Thymus (tissue), 14 donors: ENCODE data around the gene ARHGAP45. TPM values are rescaled to one million over a fixed set of nuclear protein-coding genes. Genes with fewer than 3 reads are reported as not detected.

Experiments used
- DNase-seq, 9 donors: peaks; one replicate each; pipeline ENCODE4 v3.0.0-alpha.2; 2013; ENCODE audit warnings: low spot score in 9 of 9, low read depth in 6 of 9, missing footprints in 1 of 9
- H3K27ac ChIP-seq, 2 donors: one replicate each; pipeline ENCODE4 v1.5.1; 2013; ENCODE audit warnings: control low read depth in 1 of 2, low read depth in 1 of 2, low read length in 1 of 2, mild to moderate bottlenecking in 1 of 2, moderate library complexity in 1 of 2
- H3K27me3 ChIP-seq, 2 donors: one replicate each; pipeline ENCODE4 v1.5.1; 2013; ENCODE audit warnings: low read length in 1 of 2; ENCODE audit not compliant: control insufficient read depth in 2 of 2, insufficient read depth in 1 of 2
- H3K36me3 ChIP-seq, 2 donors: one replicate each; pipeline ENCODE4 v1.5.1; 2013; ENCODE audit warnings: low read length in 1 of 2, mild to moderate bottlenecking in 1 of 2, moderate library complexity in 1 of 2; ENCODE audit not compliant: control insufficient read depth in 2 of 2, insufficient read depth in 2 of 2
- H3K4me1 ChIP-seq, 2 donors: one replicate each; pipeline ENCODE4 v1.5.1; 2013; ENCODE audit warnings: low read length in 2 of 2; ENCODE audit not compliant: control insufficient read depth in 2 of 2, insufficient read depth in 2 of 2
- H3K4me3 ChIP-seq, 2 donors: one replicate each; pipeline ENCODE4 v1.5.1; 2013; ENCODE audit warnings: low read length in 2 of 2, control low read depth in 1 of 2, mild to moderate bottlenecking in 1 of 2
- H3K9me3 ChIP-seq, 2 donors: one replicate each; pipeline ENCODE4 v1.5.1; 2013; ENCODE audit warnings: low read length in 1 of 2, mild to moderate bottlenecking in 1 of 2; ENCODE audit not compliant: control insufficient read depth in 2 of 2, insufficient read depth in 1 of 2
- WGBS: extraction: QIAGEN DNeasy Blood & Tissue Kit; methylation state at CpG from one replicate; pipeline ENCODE4 v1.1.7; 2013; 5-methylcytosine and 5-hydroxymethylcytosine counted together
- long read RNA-seq, 10 donors: transcript quantifications; one replicate each; lab custom pipeline, GENCODE V29; 2026
- polyA plus RNA-seq: library from polyadenylated mRNA; stranded (reverse); fragments of 200-250 nt; gene quantifications from one replicate; pipeline ENCODE4 v1.2.3, GENCODE V29; 2013
- total RNA-seq: library from RNA; stranded (reverse); fragments of 120-200 nt; gene quantifications from one replicate; pipeline ENCODE4 v1.2.4, GENCODE V29; 2013
- donor health status: healthy.

Gene ARHGAP45, protein sequence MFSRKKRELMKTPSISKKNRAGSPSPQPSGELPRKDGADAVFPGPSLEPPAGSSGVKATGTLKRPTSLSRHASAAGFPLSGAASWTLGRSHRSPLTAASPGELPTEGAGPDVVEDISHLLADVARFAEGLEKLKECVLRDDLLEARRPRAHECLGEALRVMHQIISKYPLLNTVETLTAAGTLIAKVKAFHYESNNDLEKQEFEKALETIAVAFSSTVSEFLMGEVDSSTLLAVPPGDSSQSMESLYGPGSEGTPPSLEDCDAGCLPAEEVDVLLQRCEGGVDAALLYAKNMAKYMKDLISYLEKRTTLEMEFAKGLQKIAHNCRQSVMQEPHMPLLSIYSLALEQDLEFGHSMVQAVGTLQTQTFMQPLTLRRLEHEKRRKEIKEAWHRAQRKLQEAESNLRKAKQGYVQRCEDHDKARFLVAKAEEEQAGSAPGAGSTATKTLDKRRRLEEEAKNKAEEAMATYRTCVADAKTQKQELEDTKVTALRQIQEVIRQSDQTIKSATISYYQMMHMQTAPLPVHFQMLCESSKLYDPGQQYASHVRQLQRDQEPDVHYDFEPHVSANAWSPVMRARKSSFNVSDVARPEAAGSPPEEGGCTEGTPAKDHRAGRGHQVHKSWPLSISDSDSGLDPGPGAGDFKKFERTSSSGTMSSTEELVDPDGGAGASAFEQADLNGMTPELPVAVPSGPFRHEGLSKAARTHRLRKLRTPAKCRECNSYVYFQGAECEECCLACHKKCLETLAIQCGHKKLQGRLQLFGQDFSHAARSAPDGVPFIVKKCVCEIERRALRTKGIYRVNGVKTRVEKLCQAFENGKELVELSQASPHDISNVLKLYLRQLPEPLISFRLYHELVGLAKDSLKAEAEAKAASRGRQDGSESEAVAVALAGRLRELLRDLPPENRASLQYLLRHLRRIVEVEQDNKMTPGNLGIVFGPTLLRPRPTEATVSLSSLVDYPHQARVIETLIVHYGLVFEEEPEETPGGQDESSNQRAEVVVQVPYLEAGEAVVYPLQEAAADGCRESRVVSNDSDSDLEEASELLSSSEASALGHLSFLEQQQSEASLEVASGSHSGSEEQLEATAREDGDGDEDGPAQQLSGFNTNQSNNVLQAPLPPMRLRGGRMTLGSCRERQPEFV
- total RNA-seq = 118 TPM
- 295 TPM for polyA plus RNA-seq
- long read RNA-seq, donor 1, partial matches to known transcripts = 0 of 1 reads
- long read RNA-seq, donor 1, other reads (novel, unspliced or antisense) = 0 of 1 reads
- long read RNA-seq, donor 2, full-length matches to known transcripts = 65 of 530 reads
- long read RNA-seq, donor 2, partial matches to known transcripts = 465 of 530 reads
- long read RNA-seq, donor 2, other reads (novel, unspliced or antisense) = 0 of 530 reads
- long read RNA-seq, donor 3, full-length matches to known transcripts = 19 of 29 reads
- long read RNA-seq, donor 3, partial matches to known transcripts = 10 of 29 reads
- long read RNA-seq, donor 3, other reads (novel, unspliced or antisense) = 0 of 29 reads
- long read RNA-seq, donor 4, full-length matches to known transcripts = 21 of 46 reads
- long read RNA-seq, donor 4, partial matches to known transcripts = 25 of 46 reads
- long read RNA-seq, donor 4, other reads (novel, unspliced or antisense) = 0 of 46 reads
- long read RNA-seq, donor 5, full-length matches to known transcripts = 30 of 70 reads
- long read RNA-seq, donor 5, partial matches to known transcripts = 40 of 70 reads
- long read RNA-seq, donor 5, other reads (novel, unspliced or antisense) = 0 of 70 reads
- long read RNA-seq, donor 6, full-length matches to known transcripts = 34 of 214 reads
- long read RNA-seq, donor 6, partial matches to known transcripts = 180 of 214 reads
- long read RNA-seq, donor 6, other reads (novel, unspliced or antisense) = 0 of 214 reads
- long read RNA-seq, donor 7, full-length matches to known transcripts = 3 of 121 reads
- long read RNA-seq, donor 7, partial matches to known transcripts = 118 of 121 reads
- long read RNA-seq, donor 7, other reads (novel, unspliced or antisense) = 0 of 121 reads
- long read RNA-seq, donor 8, full-length matches to known transcripts = 10 of 89 reads
- long read RNA-seq, donor 8, partial matches to known transcripts = 79 of 89 reads
- long read RNA-seq, donor 8, other reads (novel, unspliced or antisense) = 0 of 89 reads
- long read RNA-seq, donor 9, full-length matches to known transcripts = 10 of 96 reads
- long read RNA-seq, donor 9, partial matches to known transcripts = 12 of 96 reads
- long read RNA-seq, donor 9, other reads (novel, unspliced or antisense) = 74 of 96 reads
- long read RNA-seq, donor 10, full-length matches to known transcripts = 8 of 84 reads
- long read RNA-seq, donor 10, partial matches to known transcripts = 76 of 84 reads
- long read RNA-seq, donor 10, other reads (novel, unspliced or antisense) = 0 of 84 reads

GRCh38 chr19:1066748-1067340 lies at the start of gene ARHGAP45:
Gene ARHGAP45 (plus strand): TSS chr19:1067167. CDS start chr19:1067406, 239 bp downstream.
- Histone ChIP-seq H3K9me3 (peaks cover 1 to 8% of the 10 kb centered on the region in 2 donors), H3K36me3 (peaks cover 22 to 30% of the 10 kb centered on the region in 2 donors), H3K27ac (peak within 1 kb of the TSS; percentile 93 to 96), H3K4me3 (peak within 1 kb of the TSS; percentile 96 to 98), H3K4me1 (peaks cover 24 to 54% of the 10 kb centered on the region in 2 donors), H3K27me3 (peaks cover 0 to 35% of the 10 kb centered on the region in 2 donors)
- peak in 6 of 9 donors; percentile 74 to 93 (median 83) for DNase-seq
- 3% methylated on average over 61 of the region's 61 CpGs for WGBS

GRCh38 chr19:1017906-1018305 lies 49.1 kb upstream of the ARHGAP45 start:
- peaks cover 35 to 42% of the 10 kb centered on the region in 2 donors for H3K36me3 ChIP-seq
- no peaks in the 10 kb centered on the region for H3K27me3 ChIP-seq
- H3K4me3 ChIP-seq = no peak overlapping the region
- H3K9me3 ChIP-seq = no peaks in the 10 kb centered on the region
- DNase-seq = no peak
- H3K27ac ChIP-seq = no peak overlapping the region
- peaks cover 9 to 47% of the 10 kb centered on the region in 2 donors for H3K4me1 ChIP-seq
- WGBS = 93% methylated on average over 9 of the region's 9 CpGs

GRCh38 chr19:1018393-1018792 lies 48.6 kb upstream of the ARHGAP45 start:
- Histone ChIP-seq H3K4me1 (peaks cover 9 to 47% of the 10 kb centered on the region in 2 donors), H3K27me3 (no peaks in the 10 kb centered on the region), H3K27ac (no peak overlapping the region), H3K9me3 (no peaks in the 10 kb centered on the region), H3K36me3 (peaks cover 30 to 37% of the 10 kb centered on the region in 2 donors), H3K4me3 (no peak overlapping the region)
- DNase-seq = no peak
- 84% methylated on average over 5 of the region's 5 CpGs for WGBS

DNA sequence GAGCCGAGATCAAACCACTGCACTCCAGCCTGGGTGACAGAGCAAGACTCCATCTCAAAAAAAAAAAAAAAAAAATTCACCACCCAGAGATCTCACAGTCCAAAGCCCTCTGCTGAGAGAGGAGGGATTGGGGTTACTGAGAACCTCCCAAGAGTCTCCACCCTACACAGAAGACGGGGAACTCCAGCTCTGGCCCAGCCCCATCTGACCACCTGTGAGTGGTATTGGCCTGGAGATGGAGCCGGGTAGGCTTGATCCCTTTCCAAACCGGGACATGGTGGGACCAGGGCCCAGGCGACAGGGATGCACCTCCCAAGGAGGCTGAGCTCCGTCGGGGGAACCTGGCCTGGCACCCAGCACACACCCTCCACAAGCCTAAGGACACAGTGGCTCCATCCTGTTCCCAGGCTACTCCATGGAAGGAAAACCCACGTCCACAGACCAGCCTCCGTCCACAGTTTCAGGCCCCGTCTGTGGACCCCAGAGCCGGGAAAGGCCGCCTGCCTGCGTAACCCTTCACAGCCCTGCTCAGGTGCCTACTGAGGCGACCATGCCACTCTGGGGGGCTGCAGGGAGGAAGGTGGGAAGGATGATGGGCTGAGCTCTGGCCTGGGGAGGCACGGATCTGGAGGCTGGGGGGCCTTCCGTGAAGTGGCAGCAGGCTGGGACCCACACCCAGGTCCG lies 47.9 kb upstream of the ARHGAP45 start:
- Histone ChIP-seq H3K9me3 (no peaks in the 10 kb centered on the region), H3K4me3 (peak overlapping the region; percentile 86 to 87), H3K27me3 (no peaks in the 10 kb centered on the region), H3K4me1 (peaks cover 9 to 47% of the 10 kb centered on the region in 2 donors), H3K27ac (no peak overlapping the region), H3K36me3 (peaks cover 23 to 30% of the 10 kb centered on the region in 2 donors)
- WGBS = 86% methylated on average over 17 of the region's 17 CpGs
- no peak for DNase-seq

DNA sequence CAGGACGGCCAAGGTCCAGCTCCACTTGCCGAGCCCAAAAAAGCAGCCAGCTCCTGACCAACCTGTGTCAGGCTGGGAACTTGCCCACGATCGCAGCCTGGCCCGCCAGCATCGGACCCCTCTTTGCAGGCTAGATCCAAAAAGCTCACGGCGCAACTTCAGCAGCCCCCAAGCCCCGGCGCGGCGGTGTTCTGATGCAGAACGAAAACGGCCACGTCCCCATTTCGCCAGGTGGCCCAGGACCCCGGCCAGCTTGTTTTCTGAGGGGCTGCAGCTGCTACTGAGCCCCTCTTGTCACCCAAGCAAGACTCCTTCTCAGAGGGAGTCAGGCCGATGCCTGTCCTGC lies 47.4 kb upstream of the ARHGAP45 start:
- Histone ChIP-seq H3K27ac (peak overlapping the region in 1 of 2 donors; percentile 46), H3K9me3 (no peaks in the 10 kb centered on the region), H3K4me1 (peaks cover 9 to 47% of the 10 kb centered on the region in 2 donors), H3K4me3 (peak overlapping the region; percentile 86 to 87), H3K27me3 (no peaks in the 10 kb centered on the region), H3K36me3 (peaks cover 19 to 25% of the 10 kb centered on the region in 2 donors)
- no peak for DNase-seq
- 77% methylated on average over 18 of the region's 18 CpGs for WGBS

- Histone ChIP-seq H3K4me3 (peak overlapping the region; percentile 86 to 87), H3K36me3 (peaks cover 15 to 18% of the 10 kb centered on the region in 2 donors), H3K4me1 (peaks cover 9 to 47% of the 10 kb centered on the region in 2 donors), H3K9me3 (no peaks in the 10 kb centered on the region), H3K27ac (peak overlapping the region; percentile 48 to 91), H3K27me3 (no peaks in the 10 kb centered on the region)
- DNase-seq = peak in 2 of 9 donors; percentile 36 to 49
- WGBS = 2% methylated on average over 60 of the region's 60 CpGs
Measured at GRCh38 chr19:1019980-1020867, 46.7 kb upstream of the ARHGAP45 start.
